IPS-20b (cell line): ENCODE results near the gene UCHL1.

Experiments used
- H3K27ac ChIP-seq: one replicate; pipeline ENCODE4 v1.5.1; 2013; ENCODE audit warnings: low read length
- H3K27me3 ChIP-seq: 2 replicates; pipeline ENCODE4 v1.6.1; 2013; ENCODE audit warnings: mild to moderate bottlenecking, low read length, inconsistent platforms; ENCODE audit not compliant: insufficient read depth
- H3K36me3 ChIP-seq: 2 replicates; pipeline ENCODE4 v1.6.1; 2013; ENCODE audit warnings: low read depth, mild to moderate bottlenecking, inconsistent platforms, low read length, moderate library complexity; ENCODE audit not compliant: insufficient read depth
- H3K4me1 ChIP-seq: 2 replicates; pipeline ENCODE4 v1.6.1; 2013; ENCODE audit warnings: mild to moderate bottlenecking, control low read depth, inconsistent platforms, low read length, moderate library complexity; ENCODE audit not compliant: insufficient read depth
- H3K4me3 ChIP-seq: 2 replicates; pipeline ENCODE4 v1.5.1; 2013; ENCODE audit warnings: mild to moderate bottlenecking, low read length, inconsistent platforms
- H3K9ac ChIP-seq: 2 replicates; pipeline ENCODE4 v1.6.1; 2013; ENCODE audit warnings: low read depth, mild to moderate bottlenecking, inconsistent platforms, low read length, moderate library complexity
- H3K9me3 ChIP-seq: 2 replicates; pipeline ENCODE4 v1.6.1; 2013; ENCODE audit warnings: mild to moderate bottlenecking, low read depth, low read length, inconsistent platforms; ENCODE audit not compliant: insufficient read depth

The UCHL1 gene

DNA sequence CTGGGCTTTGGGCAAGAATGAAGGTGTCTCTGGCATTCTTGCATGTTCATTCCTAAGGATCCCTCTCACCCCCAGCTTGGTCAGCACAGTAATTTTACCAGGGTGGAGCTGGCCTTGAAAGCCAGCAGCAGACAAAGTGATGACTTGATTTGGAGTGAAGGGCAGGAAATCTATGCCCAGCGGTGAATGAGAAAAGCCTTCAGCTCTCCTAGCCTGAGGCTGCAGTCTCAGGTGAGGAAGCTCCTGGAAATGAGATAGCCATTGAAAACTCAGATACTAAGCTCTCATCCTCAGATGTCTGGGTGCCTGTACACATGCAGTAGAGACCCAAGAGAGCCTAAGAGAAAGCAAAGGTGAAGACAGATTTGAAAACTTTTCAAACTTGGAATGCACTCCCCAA lies 10.7 kb upstream of the UCHL1 start:
- H3K4me3 ChIP-seq: no peak overlapping the region
- H3K9ac ChIP-seq: no peak overlapping the region
- H3K27ac ChIP-seq: no peak overlapping the region
- H3K27me3 ChIP-seq: no peaks in the 10 kb centered on the region
- H3K9me3 ChIP-seq: no peaks in the 10 kb centered on the region
- no peaks in the 10 kb centered on the region; the same call in 1 of the 2 replicates for H3K4me1 ChIP-seq
- H3K36me3 ChIP-seq: no peaks in the 10 kb centered on the region

DNA sequence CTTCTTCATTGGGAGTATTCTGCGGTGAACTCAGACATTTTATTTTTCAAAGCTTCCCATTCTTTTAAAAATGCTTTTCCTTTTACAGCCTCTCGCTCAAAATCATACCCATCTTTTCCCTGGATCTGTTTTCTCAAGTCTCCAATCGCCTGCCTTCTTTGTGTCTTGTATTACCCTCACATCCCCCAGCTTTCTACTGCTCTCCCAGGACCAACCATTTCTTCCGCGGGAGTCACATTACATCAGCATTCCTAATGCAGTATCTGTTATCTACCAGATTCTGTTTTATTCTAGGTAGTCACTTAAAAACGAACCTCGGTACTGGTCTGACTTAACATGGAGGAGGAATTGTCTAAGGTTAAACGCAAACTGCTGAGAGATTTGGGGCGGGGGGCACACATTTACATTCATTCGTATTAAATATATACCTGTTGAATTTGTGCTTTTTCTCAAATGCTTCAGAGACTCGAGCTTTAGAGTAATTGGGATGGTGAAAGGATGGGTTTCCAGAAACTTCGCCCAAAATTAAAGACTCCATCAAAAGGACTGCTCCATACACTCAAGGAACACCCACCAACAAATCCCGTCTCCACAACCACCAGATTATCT lies 493 bp upstream of the UCHL1 start:
- peak overlapping the region; percentile 93 for H3K9ac ChIP-seq
- H3K4me1 ChIP-seq: peaks cover 17% of the 10 kb centered on the region; the same call in 1 of the 2 replicates
- peak overlapping the region; percentile 97 for H3K4me3 ChIP-seq
- H3K36me3 ChIP-seq: peaks cover 37% of the 10 kb centered on the region
- no peaks in the 10 kb centered on the region for H3K27me3 ChIP-seq
- H3K9me3 ChIP-seq: no peaks in the 10 kb centered on the region
- peak overlapping the region; percentile 86 for H3K27ac ChIP-seq

DNA sequence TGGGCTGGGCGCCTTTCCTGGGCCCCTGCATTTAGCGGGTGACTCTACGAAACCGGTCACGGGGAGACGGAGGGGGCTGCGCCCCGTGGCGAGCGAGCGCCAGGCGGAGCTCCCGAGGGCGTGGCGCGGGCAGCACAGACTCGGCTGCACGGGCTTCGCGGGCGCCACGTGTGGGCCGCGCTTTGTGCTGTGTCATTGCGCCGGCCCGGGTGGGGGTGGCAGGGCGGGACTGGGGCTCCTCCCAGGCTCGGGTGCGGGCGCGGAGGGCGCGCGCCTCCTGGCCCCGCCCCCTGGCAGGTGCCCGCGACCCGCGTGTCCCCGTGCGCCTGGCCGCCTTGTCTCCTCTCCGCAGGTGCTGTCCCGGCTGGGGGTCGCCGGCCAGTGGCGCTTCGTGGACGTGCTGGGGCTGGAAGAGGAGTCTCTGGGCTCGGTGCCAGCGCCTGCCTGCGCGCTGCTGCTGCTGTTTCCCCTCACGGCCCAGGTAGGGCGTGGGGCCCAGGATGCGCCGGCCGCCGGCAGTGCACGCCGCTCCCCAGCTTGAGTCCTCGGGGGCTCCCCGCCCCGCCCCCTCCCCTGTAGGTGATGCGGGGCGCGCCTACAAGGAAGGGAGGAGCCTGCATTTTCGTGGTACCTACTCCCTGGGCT lies 651 bp downstream of the UCHL1 start:
- peaks cover 48% of the 10 kb centered on the region for H3K36me3 ChIP-seq
- H3K9ac ChIP-seq: peak overlapping the region; percentile 93
- peaks cover 17% of the 10 kb centered on the region; the same call in 1 of the 2 replicates for H3K4me1 ChIP-seq
- H3K27me3 ChIP-seq: no peaks in the 10 kb centered on the region
- H3K9me3 ChIP-seq: no peaks in the 10 kb centered on the region
- peak overlapping the region; percentile 97 for H3K4me3 ChIP-seq
- peak overlapping the region; percentile 51 for H3K27ac ChIP-seq

DNA sequence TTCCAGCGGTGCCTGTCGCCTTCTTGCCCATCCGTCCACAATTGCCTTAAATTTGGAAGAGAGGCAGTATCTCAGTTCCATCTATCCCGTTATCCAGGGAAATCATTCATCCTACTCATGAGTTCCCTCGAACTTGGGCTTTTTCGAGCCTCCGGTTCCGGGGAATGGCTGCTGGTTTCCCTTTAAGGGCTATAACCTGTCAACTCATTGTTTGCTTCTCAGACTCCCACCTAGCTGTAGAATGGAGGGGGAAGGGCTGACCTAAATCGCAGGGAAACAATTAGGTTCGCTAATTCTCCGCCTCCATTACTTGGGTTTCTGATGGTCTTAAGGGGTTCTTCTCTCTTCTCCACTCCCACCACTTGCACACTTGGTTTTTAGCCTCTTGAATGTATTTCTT lies 1.2 kb downstream of the UCHL1 start:
- H3K4me3 ChIP-seq: peak overlapping the region; percentile 97
- peaks cover 17% of the 10 kb centered on the region; the same call in 1 of the 2 replicates for H3K4me1 ChIP-seq
- no peaks in the 10 kb centered on the region for H3K9me3 ChIP-seq
- H3K9ac ChIP-seq: peak overlapping the region; percentile 93; the same call in 1 of the 2 replicates
- no peaks in the 10 kb centered on the region for H3K27me3 ChIP-seq
- H3K27ac ChIP-seq: peak overlapping the region; percentile 51
- H3K36me3 ChIP-seq: peaks cover 54% of the 10 kb centered on the region

DNA sequence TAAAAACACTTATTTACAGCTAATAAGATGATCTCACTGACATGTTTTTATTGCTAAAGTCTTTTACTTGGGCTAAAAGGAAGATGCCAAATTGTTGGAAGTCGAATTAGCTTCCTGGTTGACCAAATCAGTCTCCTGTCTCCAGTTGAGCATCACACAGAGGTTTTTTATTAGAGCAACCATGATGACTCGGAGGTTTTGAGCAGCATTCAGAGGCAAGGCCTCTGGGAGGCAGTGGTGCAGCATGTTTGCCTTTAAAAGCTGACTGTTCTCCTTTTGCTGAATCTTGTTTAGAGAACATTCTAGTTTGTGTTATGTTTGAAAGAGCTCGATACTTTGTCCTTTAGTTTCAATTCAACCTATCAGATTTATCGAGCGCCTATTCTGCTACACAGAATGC lies 2.1 kb downstream of the UCHL1 start:
- Histone ChIP-seq H3K9me3 (no peaks in the 10 kb centered on the region), H3K9ac (peak overlapping the region; percentile 93; the same call in 1 of the 2 replicates), H3K27me3 (no peaks in the 10 kb centered on the region), H3K27ac (peak overlapping the region; percentile 51), H3K4me1 (peaks cover 17% of the 10 kb centered on the region; the same call in 1 of the 2 replicates), H3K4me3 (peak overlapping the region; percentile 97), H3K36me3 (peaks cover 62% of the 10 kb centered on the region)

DNA sequence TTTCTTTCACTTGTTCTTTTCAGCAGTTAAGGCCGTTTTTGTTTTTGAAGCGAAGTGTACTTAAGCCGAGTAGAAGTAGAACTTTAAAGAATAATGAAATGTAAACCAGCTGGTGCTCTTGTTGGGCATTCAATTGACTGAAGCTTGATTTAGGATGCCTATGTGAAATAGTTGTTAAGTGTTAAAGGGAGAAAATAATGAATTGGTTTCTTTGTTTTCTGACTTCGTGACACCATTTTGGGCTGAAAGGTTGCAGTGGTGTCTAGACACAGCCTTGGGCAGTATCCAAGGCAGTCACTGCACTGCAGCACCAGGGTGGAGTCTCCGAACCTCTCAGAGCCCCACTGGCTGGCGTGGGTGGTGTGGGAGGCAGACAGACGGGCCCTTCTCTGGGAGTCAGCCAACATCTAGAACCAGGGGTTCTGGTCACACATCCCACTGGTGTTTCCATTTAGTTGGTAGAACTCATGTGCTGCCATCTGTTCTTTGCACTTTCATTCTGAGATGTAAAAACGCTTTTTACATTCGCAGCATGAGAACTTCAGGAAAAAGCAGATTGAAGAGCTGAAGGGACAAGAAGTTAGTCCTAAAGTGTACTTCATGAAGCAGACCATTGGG lies 3.5 kb downstream of the UCHL1 start:
- no peak overlapping the region for H3K4me3 ChIP-seq
- peaks cover 77% of the 10 kb centered on the region for H3K36me3 ChIP-seq
- H3K27ac ChIP-seq: no peak overlapping the region

DNA sequence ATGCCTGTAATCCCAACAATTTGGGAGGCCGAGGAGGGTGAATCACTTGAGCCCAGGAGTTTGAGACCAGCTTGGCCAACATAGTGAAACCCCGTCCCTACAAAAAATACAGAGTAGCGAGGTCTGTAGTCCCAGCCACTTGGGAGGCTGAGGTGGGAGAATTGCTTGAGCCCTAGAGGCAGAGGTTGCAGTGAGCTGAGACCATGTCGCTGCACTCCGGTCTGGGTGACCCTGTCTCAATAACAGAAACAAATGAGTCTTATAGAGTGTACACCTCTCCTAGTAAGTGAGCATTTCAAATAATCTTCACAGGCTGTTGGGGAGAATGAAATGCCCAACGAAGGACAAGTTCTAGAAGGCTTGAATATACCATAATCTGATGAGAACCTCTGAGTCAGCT lies 5.5 kb downstream of the UCHL1 start:
- no peak overlapping the region for H3K9ac ChIP-seq
- H3K27ac ChIP-seq: no peak overlapping the region
- H3K27me3 ChIP-seq: no peaks in the 10 kb centered on the region
- H3K4me3 ChIP-seq: no peak overlapping the region
- H3K9me3 ChIP-seq: no peaks in the 10 kb centered on the region
- peaks cover 8% of the 10 kb centered on the region; the same call in 1 of the 2 replicates for H3K4me1 ChIP-seq
- peaks cover 96% of the 10 kb centered on the region for H3K36me3 ChIP-seq

More for the DNA sequence above, 3.5 kb downstream of the UCHL1 start:
- Histone ChIP-seq H3K4me1 (peaks cover 15% of the 10 kb centered on the region; the same call in 1 of the 2 replicates), H3K9me3 (no peaks in the 10 kb centered on the region), H3K9ac (no peak overlapping the region), H3K27me3 (no peaks in the 10 kb centered on the region)

DNA sequence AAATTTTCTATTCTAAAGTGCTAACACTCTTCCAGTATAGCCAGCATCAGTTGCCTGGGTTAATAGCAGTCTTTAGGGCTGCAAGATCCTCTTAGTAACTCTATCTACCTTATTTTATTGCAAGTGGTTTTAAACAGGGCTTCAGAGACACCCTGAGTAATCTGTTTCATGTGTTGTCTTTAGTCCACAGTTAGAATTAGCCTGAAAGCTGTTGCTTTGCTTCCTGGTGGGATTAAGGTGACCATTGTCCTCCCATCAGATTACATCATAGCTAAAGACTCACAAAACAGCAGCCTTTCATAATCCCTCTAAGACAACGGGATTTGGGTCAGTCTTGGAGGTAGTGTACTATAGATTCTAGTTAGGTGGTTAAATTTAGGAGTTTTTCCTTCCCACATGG lies 7.5 kb downstream of the UCHL1 start:
- H3K36me3 ChIP-seq: peaks cover 96% of the 10 kb centered on the region

DNA sequence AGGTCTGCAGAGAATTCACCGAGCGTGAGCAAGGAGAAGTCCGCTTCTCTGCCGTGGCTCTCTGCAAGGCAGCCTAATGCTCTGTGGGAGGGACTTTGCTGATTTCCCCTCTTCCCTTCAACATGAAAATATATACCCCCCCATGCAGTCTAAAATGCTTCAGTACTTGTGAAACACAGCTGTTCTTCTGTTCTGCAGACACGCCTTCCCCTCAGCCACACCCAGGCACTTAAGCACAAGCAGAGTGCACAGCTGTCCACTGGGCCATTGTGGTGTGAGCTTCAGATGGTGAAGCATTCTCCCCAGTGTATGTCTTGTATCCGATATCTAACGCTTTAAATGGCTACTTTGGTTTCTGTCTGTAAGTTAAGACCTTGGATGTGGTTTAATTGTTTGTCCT lies 11.3 kb downstream of the UCHL1 start:
- Histone ChIP-seq H3K27me3 (no peaks in the 10 kb centered on the region), H3K4me1 (no peaks in the 10 kb centered on the region), H3K9ac (no peak overlapping the region), H3K9me3 (no peaks in the 10 kb centered on the region), H3K36me3 (peaks cover 58% of the 10 kb centered on the region), H3K27ac (no peak overlapping the region), H3K4me3 (no peak overlapping the region)

More for the DNA sequence above, 7.5 kb downstream of the UCHL1 start:
- H3K4me1 ChIP-seq: no peaks in the 10 kb centered on the region
- no peaks in the 10 kb centered on the region for H3K9me3 ChIP-seq
- H3K27me3 ChIP-seq: no peaks in the 10 kb centered on the region
- no peak overlapping the region for H3K4me3 ChIP-seq
- H3K27ac ChIP-seq: no peak overlapping the region
- no peak overlapping the region for H3K9ac ChIP-seq

DNA sequence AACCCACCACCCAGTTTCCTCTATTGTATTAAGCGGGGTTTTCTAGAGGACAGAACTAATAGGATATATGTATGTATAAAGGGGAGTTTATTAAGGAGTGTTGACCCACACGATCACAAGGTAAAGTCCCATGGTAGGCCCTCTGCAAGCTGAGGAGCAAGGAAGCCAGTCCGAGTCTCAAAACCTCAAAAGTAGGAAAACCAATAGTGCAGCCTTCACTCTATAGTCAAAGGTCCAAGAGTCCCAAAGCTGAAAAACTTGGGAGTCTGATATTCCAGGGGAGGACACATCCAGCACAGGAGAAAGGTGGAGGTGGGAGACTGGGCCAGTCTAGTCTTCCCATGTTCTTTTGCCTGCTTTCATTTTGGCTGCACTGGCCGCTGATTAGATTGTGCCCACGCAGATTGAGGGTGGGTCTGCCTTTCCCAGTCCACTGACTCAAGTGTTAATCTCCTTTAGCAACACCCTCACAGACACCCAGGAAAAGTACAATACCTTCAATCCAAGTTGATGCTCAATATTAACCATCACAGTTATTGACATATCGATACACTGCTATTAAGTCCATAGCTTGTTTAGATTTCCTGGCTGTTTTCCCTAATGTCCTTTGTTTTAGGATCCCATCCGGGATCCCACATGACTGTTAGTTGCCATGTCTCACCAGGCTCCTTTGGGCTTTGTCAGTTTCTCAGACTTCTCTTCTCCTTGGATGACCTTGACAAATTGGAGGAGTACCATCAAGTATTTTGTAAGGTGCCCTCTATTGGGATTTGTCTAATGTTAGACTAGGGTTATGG lies 12.2 kb downstream of the UCHL1 start:
- H3K9ac ChIP-seq: no peak overlapping the region
- H3K9me3 ChIP-seq: no peaks in the 10 kb centered on the region
- H3K4me3 ChIP-seq: no peak overlapping the region
- H3K4me1 ChIP-seq: no peaks in the 10 kb centered on the region
- peaks cover 49% of the 10 kb centered on the region for H3K36me3 ChIP-seq
- no peak overlapping the region for H3K27ac ChIP-seq
- no peaks in the 10 kb centered on the region for H3K27me3 ChIP-seq

DNA sequence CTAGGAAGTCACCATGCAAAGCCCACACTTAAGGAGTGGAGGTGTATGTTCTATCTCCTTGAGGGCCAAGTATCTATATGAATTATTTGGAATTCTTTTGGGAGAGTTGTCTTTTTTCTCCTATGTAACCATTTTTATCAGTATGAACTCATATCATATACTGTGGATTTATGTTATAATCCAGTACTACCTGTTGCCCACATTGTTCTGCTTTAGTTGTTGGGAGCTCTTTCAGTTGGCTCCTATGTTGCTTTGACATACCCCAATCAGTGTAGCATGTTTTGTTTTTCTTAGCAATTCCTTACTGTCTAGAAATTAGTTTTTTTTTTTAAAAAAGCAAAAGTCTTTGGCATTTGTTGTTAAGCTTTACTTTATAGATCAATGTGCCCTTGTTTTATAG lies 13.0 kb downstream of the UCHL1 start:
- no peaks in the 10 kb centered on the region for H3K27me3 ChIP-seq
- H3K9me3 ChIP-seq: no peaks in the 10 kb centered on the region
- H3K9ac ChIP-seq: no peak overlapping the region
- H3K4me1 ChIP-seq: no peaks in the 10 kb centered on the region
- H3K36me3 ChIP-seq: peaks cover 41% of the 10 kb centered on the region
- no peak overlapping the region for H3K27ac ChIP-seq
- no peak overlapping the region for H3K4me3 ChIP-seq
